Adrenal gland (tissue), 5 donors: ENCODE measurements around the gene HP.

Experiments used
- CTCF ChIP-seq, 6 experiments: fragments of 450-650 bp in 4 of 6; fragments of 200-600 bp in 2 of 6; sonication (generic) in 1 of 6; IDR thresholded peaks; 1 replicate in 5 of 6; 2 replicates in 1 of 6; pipeline versions ENCODE4 v1.5.1 to v1.8.0; 2016 to 2021; ENCODE audit warnings: antibody characterized with exemption in 6 of 6, mild to moderate bottlenecking in 2 of 6, moderate library complexity in 1 of 6
- POLR2A ChIP-seq, 2 donors: fragments of 450-650 bp; IDR thresholded peaks; one replicate each; pipeline ENCODE4 v1.6.1; 2017; ENCODE audit warnings: antibody characterized with exemption in 2 of 2, mild to moderate bottlenecking in 2 of 2, moderate library complexity in 1 of 2
- donor health status: DM: no; HTN: no; CAD: no.

DNA sequence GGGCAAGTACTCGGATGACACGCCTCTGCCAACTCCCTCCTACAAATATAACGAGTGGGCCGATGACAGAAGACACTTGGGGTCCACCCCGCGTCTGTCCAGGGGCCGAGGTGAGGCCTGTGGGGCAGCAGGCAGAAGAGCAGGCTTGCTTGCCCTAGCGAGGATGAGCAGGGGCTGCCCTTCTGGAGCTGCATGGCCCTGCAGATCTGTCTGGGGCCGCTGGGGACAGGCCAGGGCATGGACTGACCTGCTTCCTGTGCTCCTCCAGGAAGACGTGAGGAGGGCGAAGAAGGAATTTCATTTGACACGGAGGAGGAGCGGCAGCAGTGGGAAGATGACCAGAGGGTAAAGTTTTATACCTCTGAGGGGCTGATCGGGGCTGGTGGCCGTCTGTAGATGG is 44.6 kb downstream of the HP start:
- TF ChIP-seq POLR2A (IDR thresholded peaks at IDR 0.05), result no peak
- no peak for TF ChIP-seq CTCF (IDR thresholded peaks at IDR 0.05)
